Endometrium (tissue), 2 donors: ENCODE data around the gene AGAP1.
"Not testable (repeated sequence)": the region's sequence is repeated elsewhere in the genome, so short reads cannot be mapped to it uniquely, and the experiment has no call there.

Source experiments
- FAIRE-seq: peaks from 2 replicates; lab custom pipeline; 2012; peaks lifted over from hg19 to GRCh38; lab: Jason Lieb, UNC
- donor health status: control.
- donor health status: control.

The AGAP1 gene

DNA sequence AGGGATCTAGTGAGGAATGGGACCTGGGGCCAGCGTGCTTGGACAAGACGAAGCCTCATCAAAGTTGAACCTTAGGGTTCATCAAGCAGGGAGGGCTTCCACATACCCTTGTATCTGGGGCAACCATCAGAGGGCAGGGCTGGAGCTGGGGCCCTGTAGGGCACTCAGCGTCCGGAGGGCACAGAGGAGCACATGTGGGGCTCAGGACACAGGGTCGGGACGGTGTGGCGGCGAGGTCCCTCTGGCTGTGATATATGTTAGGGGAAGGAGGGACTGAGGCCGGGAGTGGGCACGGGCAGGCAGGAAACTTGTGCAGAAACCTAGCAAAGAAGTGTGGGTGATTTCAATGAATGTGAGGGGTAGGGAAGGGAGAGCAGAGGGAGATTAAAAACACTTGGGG lies 244.0 kb downstream of the AGAP1 start:
- no peak for FAIRE-seq

DNA sequence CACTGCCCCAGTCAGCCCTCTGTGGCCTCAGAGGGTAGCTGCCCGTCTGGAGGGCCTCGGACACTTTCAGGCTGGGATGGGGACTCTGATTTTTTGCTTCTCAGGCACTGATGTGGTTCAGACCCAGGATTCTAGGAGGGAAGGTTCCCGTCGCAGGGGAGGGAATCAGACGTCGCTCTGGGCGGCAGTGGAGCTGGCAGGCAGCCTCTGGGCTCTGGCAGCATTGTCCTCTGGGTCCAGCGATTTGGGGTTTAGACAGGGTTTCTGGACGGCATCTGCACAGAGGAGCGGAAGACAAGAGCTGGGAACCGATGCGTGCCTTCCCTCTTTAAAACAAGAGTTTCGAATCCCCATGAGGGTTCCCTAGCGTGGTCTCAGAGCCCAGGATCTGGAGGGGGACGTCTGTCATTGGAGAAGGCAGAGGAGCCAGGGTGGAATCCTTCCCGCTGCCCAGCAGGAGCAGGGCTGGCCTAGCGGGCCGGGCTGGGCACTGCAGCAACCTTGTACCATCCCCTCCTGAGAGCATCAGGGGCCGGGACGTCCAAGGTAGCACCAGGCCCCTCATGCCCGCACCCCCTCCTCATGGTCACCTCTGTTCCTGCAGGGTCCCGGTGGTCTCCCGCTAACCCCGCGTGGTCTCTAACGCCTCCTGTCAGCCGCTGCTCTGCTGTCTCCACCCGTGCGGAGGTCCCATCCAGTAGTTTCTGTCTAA lies 246.0 kb downstream of the AGAP1 start:
- no peak for FAIRE-seq

DNA sequence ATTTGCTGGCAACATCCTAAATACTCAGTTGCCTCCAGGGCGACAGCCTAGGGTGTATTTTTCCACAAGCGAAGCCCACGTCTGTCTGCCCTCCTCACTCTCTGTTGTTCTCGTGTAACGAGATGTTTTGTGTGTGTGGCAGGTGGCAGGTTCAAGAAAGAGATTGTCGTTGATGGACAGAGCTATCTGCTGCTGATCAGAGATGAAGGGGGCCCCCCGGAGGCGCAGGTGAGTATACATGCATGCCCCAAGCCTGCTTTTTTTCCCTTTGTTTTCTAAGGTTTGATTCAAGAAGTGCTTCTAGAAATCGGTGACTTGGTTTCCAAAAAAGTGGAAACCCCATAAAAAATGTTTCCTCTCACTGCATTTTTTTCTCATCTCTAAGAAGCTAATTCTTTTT lies 247.0 kb downstream of the AGAP1 start:
- FAIRE-seq: no peak

DNA sequence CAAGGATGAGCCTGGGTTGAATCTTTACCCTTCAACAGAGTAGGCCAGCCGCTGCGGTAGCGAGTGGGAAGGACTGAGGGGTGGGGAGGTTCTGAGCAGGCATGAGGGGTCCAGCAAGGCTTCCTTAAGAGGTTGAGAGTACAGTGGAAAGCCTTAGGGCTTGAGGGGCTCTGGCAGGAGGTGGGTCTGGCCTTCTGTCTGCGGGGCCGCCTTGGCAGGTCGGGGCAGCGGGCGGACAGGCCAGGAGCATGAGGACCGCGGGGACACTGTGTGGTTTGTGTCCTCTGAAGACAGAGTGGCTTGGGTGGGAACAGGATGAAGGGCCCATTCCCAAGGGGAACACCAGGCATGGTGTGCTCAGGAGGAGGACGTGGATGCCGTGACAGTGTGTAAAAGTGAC lies 250.3 kb downstream of the AGAP1 start:
- no peak for FAIRE-seq

DNA sequence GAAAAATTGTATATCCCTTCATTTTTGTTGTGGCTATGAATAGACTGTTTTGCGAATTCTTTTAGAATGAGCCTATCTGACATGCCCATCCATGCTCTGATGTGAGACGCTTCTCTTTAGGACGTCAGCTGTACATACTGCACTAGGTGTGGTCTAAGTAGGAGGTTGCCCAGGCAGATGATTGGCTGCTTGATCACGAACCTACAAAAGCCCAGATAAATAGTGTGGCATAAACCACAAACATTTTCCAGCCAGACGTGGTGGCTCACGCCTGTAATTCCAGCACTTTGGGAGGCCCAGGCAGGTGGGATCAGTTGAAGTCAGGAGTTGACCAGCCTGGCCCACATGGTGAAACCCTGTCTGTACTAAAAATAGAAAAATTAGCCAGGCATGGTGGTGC lies 251.8 kb downstream of the AGAP1 start:
- no peak for FAIRE-seq

DNA sequence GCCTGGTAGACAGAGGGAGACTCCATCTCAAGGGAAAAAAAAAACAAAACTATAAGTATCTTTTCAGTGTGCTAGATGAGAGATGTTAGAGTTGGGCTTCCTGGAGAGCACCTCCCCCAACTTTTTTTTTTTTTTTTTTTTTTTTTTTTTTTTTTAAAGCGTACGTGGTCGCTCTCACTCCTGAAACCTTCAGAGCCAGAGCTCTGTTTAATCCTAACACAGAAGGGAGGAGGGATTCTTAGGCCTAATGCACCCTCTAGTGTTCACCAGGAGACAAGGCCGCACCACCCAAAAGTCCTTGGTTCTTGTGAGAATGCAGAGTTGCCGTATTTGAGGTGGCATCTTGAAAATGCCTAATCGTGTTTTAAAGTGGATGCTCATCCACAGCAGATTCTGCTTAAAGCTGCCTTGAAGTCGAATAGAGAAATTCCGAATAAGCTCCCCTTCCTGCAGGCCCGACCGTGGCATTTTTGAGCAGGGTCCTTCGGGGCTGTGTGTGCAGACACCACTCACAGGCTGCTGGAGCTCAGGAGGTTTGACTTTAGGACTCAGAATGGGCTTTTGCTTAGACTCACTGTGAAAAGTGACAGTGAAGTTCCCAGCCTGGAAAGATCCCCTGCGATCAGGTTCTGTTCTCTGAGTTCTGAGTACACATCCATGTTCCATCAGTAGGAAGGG lies 252.6 kb downstream of the AGAP1 start:
- peak; percentile 89 for FAIRE-seq

DNA sequence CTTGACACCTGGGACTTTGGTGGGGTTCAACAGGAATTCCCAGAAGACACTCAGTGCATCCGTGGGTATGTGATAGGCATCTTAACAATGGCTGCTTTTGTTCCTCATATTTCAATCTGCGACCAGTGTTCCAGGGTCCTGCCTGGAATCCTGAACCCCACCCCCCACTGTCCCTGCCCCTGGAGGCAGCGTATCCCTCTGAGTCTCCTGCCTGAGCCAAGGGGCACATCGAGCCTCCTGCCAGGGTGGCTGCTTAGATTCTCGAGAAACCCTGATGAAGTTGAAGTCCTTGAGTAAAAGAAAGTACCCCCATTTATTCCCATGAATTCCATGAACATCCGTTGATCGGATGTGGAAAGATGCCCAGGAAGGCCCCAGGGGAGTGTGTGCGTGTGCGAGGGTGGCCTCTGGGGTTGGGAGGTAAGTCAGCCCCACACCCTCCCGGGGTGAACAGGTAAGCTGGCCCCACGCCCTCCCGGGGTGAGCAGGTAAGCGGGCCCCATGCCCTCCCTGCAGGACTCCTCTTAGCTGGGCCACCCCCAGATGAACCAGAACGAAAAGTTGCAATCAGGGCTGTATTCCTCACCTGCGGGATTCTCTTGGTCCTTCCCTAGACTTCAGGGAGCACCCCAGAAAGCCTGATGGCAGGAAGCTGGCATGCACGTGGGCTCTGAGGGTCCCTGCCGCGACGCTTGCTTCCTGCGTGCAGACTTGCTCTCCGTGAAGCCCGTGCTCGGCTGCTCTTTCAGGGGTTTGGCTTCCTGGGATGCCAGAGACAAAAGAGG lies 253.3 kb downstream of the AGAP1 start:
- no peak for FAIRE-seq

DNA sequence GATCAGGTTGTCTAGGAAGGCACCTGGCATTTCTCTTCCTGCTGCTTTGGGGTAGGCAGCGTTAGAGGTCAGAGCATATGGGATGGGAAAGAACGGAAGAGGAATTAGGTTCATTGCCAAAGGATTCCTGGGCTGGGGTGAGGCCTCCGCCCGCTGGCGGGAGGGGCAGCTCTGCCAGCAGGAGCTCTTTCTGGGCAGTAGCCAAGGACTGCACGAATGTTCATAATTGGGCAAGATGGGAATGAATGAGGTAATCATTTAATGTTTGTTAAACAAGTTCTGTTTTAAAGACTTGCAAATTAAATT lies 253.9 kb downstream of the AGAP1 start:
- no peak for FAIRE-seq

DNA sequence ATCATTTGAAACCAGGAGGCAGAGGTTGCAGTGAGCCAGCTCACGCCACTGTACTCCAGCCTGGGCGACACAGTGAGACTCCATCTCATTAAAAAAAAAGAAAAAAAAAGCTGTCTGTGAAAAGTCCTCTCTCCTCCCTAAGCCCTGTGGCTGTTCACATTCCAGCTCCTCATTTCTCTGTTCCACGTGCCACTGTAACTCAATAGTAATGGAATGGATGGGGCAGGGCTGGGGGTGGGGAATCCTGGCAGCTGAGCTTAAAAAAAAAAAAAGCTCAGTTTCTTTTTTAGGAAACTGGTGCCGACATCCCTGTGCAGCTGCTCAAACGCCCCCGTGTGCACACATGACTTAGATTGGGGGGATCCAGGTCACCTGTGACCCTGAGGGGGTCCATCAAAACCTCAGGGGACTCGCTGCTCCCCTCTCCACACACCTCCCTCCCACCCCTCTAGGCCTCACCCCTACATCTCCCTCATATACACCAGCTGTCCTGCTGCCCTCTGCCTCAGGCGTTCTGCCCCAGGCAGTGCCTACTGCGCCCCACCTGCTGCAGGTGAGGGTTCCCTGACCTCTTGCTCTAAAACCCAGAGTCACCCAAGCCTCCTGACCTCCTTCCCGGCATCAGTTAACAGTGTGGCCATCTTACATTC lies 255.4 kb downstream of the AGAP1 start:
- no peak for FAIRE-seq

DNA sequence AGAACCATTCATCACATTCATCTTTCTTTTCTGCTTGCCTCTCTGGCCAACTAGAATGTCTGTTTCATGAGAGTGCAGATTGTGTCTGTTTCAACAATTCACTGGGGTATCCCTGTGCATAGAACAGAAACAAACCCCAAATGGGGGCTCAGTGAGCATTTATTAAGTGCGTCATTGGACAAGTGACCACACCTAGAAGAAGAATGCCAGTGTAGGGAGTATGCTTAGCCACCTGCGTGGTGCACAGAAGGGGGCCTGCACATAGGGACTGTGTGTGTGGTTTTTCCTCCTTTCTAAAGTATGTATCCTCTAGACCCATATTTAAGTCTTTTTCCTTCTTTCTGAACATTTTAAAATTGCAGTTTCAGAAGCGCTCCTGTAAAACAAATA lies 255.9 kb downstream of the AGAP1 start:
- no peak for FAIRE-seq

DNA sequence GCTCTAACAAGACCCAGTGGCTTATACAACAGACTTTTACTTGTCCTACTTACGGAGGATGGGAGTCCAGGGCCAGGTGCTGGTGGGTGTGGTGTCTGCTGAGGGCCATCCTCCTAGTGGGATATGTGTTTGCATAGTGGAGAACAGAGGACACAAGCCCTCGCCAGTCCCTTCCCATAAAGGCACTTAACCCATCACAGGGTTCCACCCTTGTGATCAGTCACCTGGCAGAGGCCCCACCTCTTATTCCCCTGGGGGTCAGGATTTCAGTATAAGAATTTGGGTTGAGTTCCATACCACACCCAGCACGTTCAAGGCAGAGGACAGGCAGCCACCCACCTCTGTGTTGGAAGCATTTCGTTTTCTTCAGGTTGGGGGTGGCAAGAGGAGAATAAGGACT lies 259.0 kb downstream of the AGAP1 start:
- FAIRE-seq: no peak

DNA sequence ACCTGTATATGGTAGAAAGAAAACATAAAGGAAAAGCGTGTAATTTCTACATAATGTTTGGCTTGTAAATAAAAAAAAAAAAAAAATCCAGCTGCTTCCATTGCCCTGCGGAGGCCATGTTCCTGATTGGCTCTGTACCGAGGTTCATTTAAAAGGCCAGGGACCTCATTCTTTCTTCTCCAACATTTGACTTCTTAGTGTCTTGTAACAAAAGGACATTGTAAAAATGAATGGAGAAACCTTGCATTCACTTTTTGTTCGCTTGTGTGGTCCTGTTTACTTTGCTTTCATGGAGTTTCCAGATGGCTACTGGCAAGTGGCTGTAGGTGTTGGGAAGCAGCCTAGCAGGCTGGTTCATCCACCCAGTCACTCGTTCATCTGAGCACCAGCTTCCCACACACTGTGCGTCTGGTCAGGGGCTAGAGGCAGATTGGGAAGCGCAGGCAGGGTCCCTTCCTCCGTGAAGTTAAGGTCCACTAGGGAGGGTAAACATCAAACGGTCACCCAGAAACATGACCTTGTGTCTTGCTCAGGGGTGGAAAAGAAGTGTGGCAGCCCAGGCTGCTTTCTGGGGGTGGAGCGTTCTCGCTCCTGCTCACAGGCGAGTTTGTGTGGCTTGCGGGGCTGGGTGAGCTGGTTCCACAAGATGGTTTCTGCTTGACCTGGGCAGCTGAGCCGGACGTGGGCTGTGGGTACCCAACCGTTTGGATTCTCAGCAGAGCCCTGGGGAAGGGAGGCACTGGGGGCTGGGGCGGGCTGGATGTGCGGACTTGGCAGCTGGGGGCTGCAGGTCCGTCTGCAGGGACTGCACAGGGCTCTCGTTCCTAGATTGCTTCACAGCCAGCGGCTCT lies 260.7 kb downstream of the AGAP1 start:
- FAIRE-seq: no peak

DNA sequence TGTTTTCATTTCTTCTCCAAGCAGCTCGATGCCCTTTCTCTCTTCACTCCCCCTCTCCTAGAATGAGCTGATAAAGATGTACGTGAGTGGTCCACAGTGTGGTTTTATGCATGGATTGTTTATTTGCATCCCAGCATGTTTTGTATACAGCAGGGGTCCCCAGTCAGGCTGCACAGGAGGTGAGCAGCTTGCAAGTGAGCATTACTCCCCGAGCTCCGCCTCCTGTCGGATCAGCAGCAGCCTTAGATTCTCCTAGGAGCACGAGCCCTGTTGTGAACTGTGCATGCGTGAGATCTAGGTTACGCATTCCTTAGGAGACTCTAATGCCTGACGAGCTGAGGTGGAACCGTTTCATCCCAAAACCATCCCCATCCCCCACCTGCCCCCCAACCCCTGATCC lies 262.6 kb downstream of the AGAP1 start:
- no peak for FAIRE-seq

DNA sequence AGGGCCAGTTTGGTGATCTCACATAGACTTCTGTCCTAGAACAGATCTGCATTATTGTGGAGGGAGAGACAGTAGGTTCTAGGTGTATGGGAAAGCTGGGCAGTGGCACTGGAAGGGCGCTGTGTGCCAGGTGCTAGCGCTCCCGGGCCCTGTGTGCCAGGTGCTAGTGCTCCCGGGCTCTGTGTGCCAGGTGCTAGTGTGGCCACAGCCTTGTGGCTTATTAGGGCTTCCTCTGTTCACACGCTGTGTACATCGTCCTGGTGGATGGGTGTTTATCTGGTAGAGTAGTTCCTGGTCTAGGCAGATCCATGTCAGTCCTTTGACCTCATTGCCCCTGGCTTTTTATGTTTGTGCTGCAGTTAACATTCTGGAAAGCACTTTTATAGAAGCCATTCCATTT lies 263.4 kb downstream of the AGAP1 start:
- no peak for FAIRE-seq

DNA sequence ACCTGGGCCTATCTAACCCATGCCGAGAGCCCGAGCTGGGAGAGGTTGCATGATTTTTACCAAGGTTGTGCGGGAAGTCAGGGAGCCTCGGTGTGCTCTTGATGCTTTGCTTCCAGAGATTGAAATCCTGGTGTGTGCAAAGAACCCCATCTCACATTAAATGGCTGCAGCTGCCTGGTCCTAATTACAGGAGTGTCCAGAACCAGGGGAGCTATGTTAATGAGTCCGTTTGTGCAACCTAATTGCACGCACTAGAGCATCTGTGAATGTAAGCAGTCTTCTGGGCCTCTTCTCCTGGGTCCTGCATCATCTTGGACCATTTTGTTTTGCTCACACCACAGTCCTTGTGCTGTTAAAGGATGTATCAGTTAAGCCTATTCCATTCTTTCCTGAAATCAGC lies 263.8 kb downstream of the AGAP1 start:
- no peak for FAIRE-seq

DNA sequence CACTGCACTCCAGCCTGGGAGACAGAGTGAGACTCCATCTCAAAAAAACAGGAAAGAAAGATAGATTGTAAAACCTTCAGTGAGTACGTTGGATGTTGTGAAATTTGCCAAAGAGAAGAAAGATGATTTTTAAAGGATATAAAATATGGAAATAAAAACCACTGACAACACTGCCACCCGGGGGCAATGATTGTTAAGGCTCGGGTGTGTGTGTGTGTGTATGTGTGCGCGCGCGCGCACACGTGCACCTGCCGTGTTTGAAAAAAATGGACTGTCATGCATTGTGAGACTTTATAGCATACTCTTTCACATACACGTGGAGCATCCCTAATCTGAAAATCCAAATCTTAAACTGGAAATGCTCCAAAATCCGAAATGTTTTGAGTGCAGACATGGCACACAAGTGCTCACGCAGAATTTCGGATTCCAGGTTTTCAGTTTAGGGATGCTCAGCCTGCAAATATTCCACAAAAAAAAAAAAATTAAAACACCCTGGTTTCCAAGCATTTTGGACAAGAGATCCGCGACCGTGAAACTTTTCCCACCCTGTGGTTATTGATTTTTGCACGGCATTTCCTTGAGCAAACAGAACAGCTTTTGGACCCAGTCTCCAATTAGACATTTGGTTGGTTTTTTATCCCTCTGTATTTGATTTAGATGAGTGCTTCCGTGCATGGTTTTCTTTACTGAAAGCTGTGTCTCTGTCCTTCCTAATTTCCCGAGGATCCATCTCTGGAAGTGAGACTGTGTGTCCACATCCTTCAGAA lies 269.2 kb downstream of the AGAP1 start:
- FAIRE-seq: no peak

DNA sequence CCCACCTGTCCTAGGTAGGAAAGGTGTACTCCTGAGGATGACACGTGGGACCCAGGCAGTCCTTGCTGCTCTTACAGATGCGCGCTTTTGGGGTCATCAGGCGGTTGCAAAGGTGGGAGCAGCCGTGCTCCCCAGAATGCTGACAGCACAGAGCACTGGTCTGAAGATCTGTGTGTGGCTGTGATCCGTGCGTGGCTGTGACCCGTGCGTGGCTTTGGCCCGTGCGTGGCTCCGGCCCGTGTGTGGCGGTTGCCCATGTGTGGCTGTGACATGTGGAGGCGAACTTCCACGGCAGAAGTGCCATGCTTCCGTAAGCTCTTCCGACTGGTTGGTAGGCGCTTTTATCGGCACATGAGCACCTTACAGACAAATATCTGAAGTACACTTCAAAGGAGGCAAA lies 270.0 kb downstream of the AGAP1 start:
- no peak for FAIRE-seq

DNA sequence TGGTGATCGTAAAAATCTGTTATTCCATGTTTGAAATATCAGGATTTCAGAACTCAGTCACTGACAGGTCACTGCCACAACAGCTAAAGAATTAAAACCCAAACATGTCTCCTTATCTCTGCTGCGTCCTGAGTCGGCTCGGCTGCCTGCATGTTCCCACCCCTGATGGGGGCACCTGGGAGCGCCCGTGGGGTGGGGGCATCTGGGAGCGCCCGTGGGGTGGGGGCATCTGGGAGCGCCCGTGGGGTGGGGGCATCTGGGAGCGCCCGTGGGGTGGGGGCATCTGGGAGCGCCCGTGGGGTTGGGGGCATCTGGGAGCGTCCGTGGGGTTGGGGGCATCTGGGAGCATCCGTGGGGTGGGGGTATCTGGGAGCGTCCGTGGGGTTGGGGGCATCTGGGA lies 270.6 kb downstream of the AGAP1 start:
- not testable (repeated sequence) for FAIRE-seq

DNA sequence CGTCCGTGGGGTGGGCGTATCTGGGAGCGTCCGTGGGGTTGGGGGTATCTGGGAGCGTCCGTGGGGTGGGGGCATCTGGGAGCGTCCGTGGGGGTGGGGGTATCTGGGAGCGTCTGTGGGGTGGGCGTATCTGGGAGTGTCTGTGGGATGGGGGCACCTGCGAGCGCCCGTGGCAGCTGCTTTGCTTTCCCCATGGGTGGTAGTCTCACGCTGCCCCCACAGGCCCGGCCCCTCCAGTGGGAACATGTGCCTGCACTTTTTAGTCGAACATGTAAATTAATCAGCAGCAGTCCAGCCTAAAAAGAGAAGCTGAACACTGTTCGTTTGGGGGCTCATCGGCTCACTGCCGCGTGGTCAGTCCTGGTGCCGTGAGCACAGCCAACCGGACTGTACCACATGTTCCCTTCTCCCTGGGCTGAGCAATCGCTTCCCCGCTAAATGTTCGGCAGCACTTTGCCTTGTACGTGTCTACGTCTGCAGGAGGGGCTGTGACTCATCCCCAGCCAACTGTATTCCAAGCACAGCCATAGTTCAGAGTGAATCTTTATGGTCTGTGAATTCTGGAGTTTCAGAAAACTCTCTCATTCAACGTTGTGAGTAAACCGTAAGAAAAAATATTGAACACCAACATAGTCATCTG lies 271.5 kb downstream of the AGAP1 start:
- FAIRE-seq: no peak

DNA sequence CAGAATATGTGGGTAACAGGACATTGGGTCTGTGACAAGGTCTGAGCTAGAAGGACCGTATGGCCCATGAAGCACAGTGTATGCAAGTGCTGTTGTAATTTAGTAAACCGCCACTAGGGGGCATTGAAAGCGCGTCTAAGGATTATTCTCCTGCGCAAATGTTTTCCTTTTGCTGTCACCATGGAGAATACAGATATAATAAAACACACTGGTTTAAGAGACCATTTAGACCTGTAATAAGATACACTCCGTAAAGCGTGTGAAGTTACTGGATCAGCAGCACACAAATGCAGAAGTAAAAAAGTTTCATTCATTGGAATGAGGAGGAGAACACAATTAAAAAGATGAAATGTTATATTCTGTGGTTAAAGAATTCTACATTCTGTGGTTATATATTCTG lies 272.4 kb downstream of the AGAP1 start:
- peak; percentile 87 for FAIRE-seq

DNA sequence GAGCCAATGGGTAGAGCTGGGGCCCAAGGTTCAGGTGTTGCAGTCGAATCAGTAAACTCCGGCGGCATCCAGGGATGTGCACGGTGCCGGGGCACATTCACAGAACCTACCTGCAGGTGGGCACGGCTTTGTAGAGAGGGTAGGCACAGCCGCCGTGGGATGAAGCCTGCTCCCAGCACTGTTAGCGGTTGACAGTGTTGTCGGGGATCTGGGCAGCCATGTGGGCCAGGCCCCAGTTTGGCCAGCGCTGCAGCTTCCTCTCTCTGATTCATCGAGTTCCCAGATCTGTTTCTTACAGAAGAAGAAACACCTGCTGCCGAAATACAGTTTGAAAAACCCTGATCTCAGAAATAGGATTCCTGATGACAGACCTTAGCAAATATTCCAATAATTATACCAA lies 274.8 kb downstream of the AGAP1 start:
- FAIRE-seq: no peak
